Kasumi-1 (cell line): ENCODE data around the gene GPRIN2.
"Not testable (repeated sequence)": the region's sequence is repeated elsewhere in the genome, so short reads cannot be mapped to it uniquely, and the experiment has no call there.

Source experiments
- DNase-seq, 2 experiments: peaks; one replicate each; lab custom pipeline; 2025; lab: John Stamatoyannopoulos, UW

GPRIN2 gene

GRCh38 chr10:46567151-46567550 lies 10.7 kb upstream of the GPRIN2 start:
- not testable (repeated sequence) for DNase-seq

- DNase-seq: peak; percentile 88 to 93
These were observed 9.3 kb upstream of the GPRIN2 start for GRCh38 chr10:46565591-46566332.

- DNase-seq: no peak
These were observed 4.5 kb upstream of the GPRIN2 start for GRCh38 chr10:46560952-46561351.

GRCh38 chr10:46560381-46560780 lies 3.9 kb upstream of the GPRIN2 start:
- no peak for DNase-seq

GRCh38 chr10:46559231-46559671 lies 2.8 kb upstream of the GPRIN2 start:
- DNase-seq: no peak

- DNase-seq: no peak
These were observed 2.1 kb upstream of the GPRIN2 start for GRCh38 chr10:46558392-46559185.

- DNase-seq: no peak
These were observed 1.6 kb upstream of the GPRIN2 start for GRCh38 chr10:46558122-46558391.

GRCh38 chr10:46557319-46558121 lies 1.1 kb upstream of the GPRIN2 start:
- no peak for DNase-seq

- DNase-seq: no peak
These were observed 544 bp downstream of the GPRIN2 start for GRCh38 chr10:46555713-46556514.

GRCh38 chr10:46555366-46555712 lies 1.1 kb downstream of the GPRIN2 start:
- no peak for DNase-seq

- no peak for DNase-seq
These were observed 2.2 kb downstream of the GPRIN2 start for GRCh38 chr10:46554166-46554781.

- DNase-seq: no peak
These were observed 3.0 kb downstream of the GPRIN2 start for GRCh38 chr10:46553238-46554049.

- no peak for DNase-seq
These were observed 3.8 kb downstream of the GPRIN2 start for GRCh38 chr10:46552526-46553237.

- DNase-seq: no peak
These were observed 4.5 kb downstream of the GPRIN2 start for GRCh38 chr10:46551701-46552525.

- no peak for DNase-seq
These were observed 5.4 kb downstream of the GPRIN2 start for GRCh38 chr10:46550795-46551700.

- DNase-seq: no peak
These were observed 6.2 kb downstream of the GPRIN2 start for GRCh38 chr10:46550076-46550790.
